G401.6 (cell line): ENCODE measurements around the gene PNMA1.

Experiments used
- FAIRE-seq: peaks from 2 replicates; lab custom pipeline; 2012; peaks lifted over from hg19 to GRCh38; lab: Jason Lieb, UNC

Gene PNMA1

GRCh38 chr14:73662487-73662943, 51.7 kb downstream of the PNMA1 start:
- FAIRE-seq, result peak; percentile 93

- FAIRE-seq, result no peak
Observed at GRCh38 chr14:73661872-73662271, 52.3 kb downstream of the PNMA1 start.
